Liver (tissue), 3 donors: ENCODE data around the gene TMEM260.

Experiments
- EGR1 ChIP-seq, 2 donors: IDR thresholded peaks; 2 replicates each; pipeline ENCODE4 v1.6.1; 2016 to 2018; ENCODE audit warnings: antibody characterized with exemption in 2 of 2, low read depth in 2 of 2
- FOXA1 ChIP-seq: IDR thresholded peaks from 2 replicates; pipeline ENCODE4 v1.6.1; 2016; ENCODE audit warnings: antibody characterized with exemption
- GABPA ChIP-seq, 2 donors: IDR thresholded peaks in 1 of 2; conservative IDR thresholded peaks in 1 of 2; 2 replicates each; pipeline ENCODE4 v1.6.1; 2016; ENCODE audit warnings: antibody characterized with exemption in 2 of 2, mild to moderate bottlenecking in 1 of 2, moderate library complexity in 1 of 2
- JUND ChIP-seq, 2 donors: IDR thresholded peaks; 2 replicates each; pipeline ENCODE4 v1.6.1; 2016; ENCODE audit warnings: antibody characterized with exemption in 2 of 2
- MAX ChIP-seq: IDR thresholded peaks from 2 replicates; pipeline ENCODE4 v1.6.1; 2016; ENCODE audit warnings: antibody characterized with exemption
- RAD21 ChIP-seq, 2 donors: IDR thresholded peaks; 2 replicates each; pipeline ENCODE4 v1.6.1; 2016; ENCODE audit warnings: antibody characterized with exemption in 2 of 2, mild to moderate bottlenecking in 2 of 2
- SP1 ChIP-seq: IDR thresholded peaks from 2 replicates; pipeline ENCODE4 v1.6.1; 2018; ENCODE audit warnings: antibody characterized with exemption, mild to moderate bottlenecking
- TAF1 ChIP-seq: conservative IDR thresholded peaks from 2 replicates; pipeline ENCODE4 v1.6.1; 2016; ENCODE audit warnings: antibody characterized with exemption, mild to moderate bottlenecking
- YY1 ChIP-seq: IDR thresholded peaks from 2 replicates; pipeline ENCODE4 v1.6.1; 2016; ENCODE audit warnings: antibody characterized with exemption, mild to moderate bottlenecking
- ZBTB33 ChIP-seq: IDR thresholded peaks from 2 replicates; pipeline ENCODE4 v1.6.1; 2016; ENCODE audit warnings: antibody characterized with exemption
- TF ChIP-seq, protein P1 (sequence below): fragments of 150-350 bp; IDR thresholded peaks from 2 replicates; pipeline ENCODE4 v1.5.1; 2017; ENCODE audit warnings: improper control_type of control experiment, low read depth, low read length; ENCODE audit not compliant: missing input control
- TF ChIP-seq, protein P2 (sequence below): IDR thresholded peaks from 2 replicates; pipeline ENCODE4 v1.6.1; 2016; ENCODE audit warnings: antibody characterized with exemption, mild to moderate bottlenecking
- donor health status: healthy.
- donor health status: healthy.

DNA sequence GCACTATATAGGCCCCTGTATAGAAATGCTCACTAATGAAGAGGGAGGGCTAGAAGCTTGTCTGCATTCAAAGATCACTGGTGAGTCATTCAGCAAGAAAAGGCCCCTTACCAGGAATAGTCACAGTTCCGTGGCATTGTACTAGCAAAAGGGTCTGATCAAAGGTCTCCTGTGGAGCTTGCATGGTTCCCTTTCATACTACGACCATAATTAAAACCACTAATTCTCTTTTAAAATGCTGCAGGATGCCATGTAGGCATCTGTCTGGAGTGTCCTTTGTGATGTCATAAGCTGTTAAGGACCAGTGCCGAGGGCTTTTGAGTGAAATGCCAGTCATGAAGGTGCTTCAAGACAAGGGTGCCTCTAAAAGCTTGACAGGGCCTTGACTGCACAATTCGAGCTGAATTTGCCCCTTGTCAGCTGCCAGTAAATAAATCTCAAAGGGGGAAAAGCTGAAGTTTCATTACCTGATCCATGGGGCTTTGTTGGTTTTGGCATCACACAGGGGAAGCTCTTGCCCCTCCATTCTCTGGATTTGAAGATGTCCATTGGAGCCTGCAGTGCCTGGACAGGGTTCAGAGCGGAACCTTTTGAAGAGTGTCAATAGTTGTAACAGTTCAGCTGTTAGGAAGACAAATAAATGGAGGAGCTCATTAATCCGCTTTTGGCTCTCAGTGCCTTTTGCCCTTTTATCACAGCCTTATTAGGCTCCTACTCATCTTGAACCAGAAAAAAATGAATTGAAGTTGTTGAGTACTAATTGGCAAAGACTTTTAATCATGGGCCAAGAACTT is 69.1 kb downstream of the TMEM260 start:
- TF ChIP-seq, protein P1, sequence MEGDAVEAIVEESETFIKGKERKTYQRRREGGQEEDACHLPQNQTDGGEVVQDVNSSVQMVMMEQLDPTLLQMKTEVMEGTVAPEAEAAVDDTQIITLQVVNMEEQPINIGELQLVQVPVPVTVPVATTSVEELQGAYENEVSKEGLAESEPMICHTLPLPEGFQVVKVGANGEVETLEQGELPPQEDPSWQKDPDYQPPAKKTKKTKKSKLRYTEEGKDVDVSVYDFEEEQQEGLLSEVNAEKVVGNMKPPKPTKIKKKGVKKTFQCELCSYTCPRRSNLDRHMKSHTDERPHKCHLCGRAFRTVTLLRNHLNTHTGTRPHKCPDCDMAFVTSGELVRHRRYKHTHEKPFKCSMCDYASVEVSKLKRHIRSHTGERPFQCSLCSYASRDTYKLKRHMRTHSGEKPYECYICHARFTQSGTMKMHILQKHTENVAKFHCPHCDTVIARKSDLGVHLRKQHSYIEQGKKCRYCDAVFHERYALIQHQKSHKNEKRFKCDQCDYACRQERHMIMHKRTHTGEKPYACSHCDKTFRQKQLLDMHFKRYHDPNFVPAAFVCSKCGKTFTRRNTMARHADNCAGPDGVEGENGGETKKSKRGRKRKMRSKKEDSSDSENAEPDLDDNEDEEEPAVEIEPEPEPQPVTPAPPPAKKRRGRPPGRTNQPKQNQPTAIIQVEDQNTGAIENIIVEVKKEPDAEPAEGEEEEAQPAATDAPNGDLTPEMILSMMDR: no peak
- TF ChIP-seq SP1 (no peak), YY1 (no peak), ZBTB33 (no peak), GABPA (IDR thresholded peaks at IDR 0.05 in 1 of 2, conservative IDR thresholded peaks at IDR 0.05 in 1 of 2) (no peak), TAF1 (no peak), RAD21 (IDR thresholded peaks at IDR 0.05) (no peak), EGR1 (IDR thresholded peaks at IDR 0.05; ENCODE audit: low read depth in 2 of 2) (no peak), MAX (no peak), JUND (IDR thresholded peaks at IDR 0.05) (no peak), FOXA1 (no peak)
- TF ChIP-seq, protein P2, sequence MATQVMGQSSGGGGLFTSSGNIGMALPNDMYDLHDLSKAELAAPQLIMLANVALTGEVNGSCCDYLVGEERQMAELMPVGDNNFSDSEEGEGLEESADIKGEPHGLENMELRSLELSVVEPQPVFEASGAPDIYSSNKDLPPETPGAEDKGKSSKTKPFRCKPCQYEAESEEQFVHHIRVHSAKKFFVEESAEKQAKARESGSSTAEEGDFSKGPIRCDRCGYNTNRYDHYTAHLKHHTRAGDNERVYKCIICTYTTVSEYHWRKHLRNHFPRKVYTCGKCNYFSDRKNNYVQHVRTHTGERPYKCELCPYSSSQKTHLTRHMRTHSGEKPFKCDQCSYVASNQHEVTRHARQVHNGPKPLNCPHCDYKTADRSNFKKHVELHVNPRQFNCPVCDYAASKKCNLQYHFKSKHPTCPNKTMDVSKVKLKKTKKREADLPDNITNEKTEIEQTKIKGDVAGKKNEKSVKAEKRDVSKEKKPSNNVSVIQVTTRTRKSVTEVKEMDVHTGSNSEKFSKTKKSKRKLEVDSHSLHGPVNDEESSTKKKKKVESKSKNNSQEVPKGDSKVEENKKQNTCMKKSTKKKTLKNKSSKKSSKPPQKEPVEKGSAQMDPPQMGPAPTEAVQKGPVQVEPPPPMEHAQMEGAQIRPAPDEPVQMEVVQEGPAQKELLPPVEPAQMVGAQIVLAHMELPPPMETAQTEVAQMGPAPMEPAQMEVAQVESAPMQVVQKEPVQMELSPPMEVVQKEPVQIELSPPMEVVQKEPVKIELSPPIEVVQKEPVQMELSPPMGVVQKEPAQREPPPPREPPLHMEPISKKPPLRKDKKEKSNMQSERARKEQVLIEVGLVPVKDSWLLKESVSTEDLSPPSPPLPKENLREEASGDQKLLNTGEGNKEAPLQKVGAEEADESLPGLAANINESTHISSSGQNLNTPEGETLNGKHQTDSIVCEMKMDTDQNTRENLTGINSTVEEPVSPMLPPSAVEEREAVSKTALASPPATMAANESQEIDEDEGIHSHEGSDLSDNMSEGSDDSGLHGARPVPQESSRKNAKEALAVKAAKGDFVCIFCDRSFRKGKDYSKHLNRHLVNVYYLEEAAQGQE: no peak
